Smooth muscle cell (in vitro differentiated cells): ENCODE data around the gene RAB28. TPM values are rescaled to one million over a fixed set of nuclear protein-coding genes. Genes with fewer than 3 reads are reported as not detected.

Source experiments
- DNase-seq: peaks from one replicate; lab custom pipeline; 2025; ENCODE audit not compliant: unreplicated experiment; lab: John Stamatoyannopoulos, UW
- H2AFZ ChIP-seq: fragments of 200-600 bp; sonication (generic); 2 replicates; pipeline ENCODE4 v1.6.0; 2016; ENCODE audit warnings: antibody characterized with exemption, low read depth, mild to moderate bottlenecking
- H3F3A ChIP-seq: fragments of 200-600 bp; sonication (generic); 2 replicates; pipeline ENCODE4 v1.6.0; 2017; ENCODE audit warnings: antibody characterized with exemption, low read depth
- H3K27ac ChIP-seq: fragments of 200-600 bp; sonication (generic); 2 replicates; pipeline ENCODE4 v1.5.1; 2016; ENCODE audit warnings: low read depth, mild to moderate bottlenecking
- H3K27me3 ChIP-seq: fragments of 200-600 bp; sonication (generic); 2 replicates; pipeline ENCODE4 v1.6.1; 2016; ENCODE audit warnings: low read depth, mild to moderate bottlenecking
- H3K36me3 ChIP-seq: fragments of 200-600 bp; sonication (generic); 2 replicates; pipeline ENCODE4 v1.5.1; 2016; ENCODE audit warnings: low read depth
- H3K4me1 ChIP-seq: fragments of 200-600 bp; sonication (generic); 2 replicates; pipeline ENCODE4 v1.5.1; 2016; ENCODE audit warnings: low read depth
- H3K4me2 ChIP-seq: fragments of 200-600 bp; sonication (generic); 2 replicates; pipeline ENCODE4 v1.6.0; 2016; ENCODE audit warnings: mild to moderate bottlenecking
- H3K4me3 ChIP-seq: fragments of 200-600 bp; sonication (generic); 2 replicates; pipeline ENCODE4 v1.5.1; 2016; ENCODE audit warnings: mild to moderate bottlenecking
- H3K79me2 ChIP-seq: fragments of 200-600 bp; sonication (generic); 2 replicates; pipeline ENCODE4 v1.6.0; 2016; ENCODE audit warnings: low read depth, mild to moderate bottlenecking
- H3K9ac ChIP-seq: fragments of 200-600 bp; sonication (generic); 2 replicates; pipeline ENCODE4 v1.6.0; 2016; ENCODE audit warnings: low read depth
- H3K9me3 ChIP-seq: fragments of 200-600 bp; sonication (generic); replicated peaks from 2 replicates; pipeline ENCODE4 v1.5.1; 2016; ENCODE audit warnings: low read depth
- H4K20me1 ChIP-seq: fragments of 200-600 bp; sonication (generic); 2 replicates; pipeline ENCODE4 v1.6.0; 2016; ENCODE audit warnings: low read depth
- CTCF ChIP-seq: fragments of 200-600 bp; sonication (generic); IDR thresholded peaks from 2 replicates; pipeline ENCODE4 v1.5.1; 2017; ENCODE audit warnings: borderline replicate concordance, mild to moderate bottlenecking, antibody characterized with exemption; ENCODE audit not compliant: insufficient read depth, poor library complexity, severe bottlenecking
- WGBS: methylation state at CpG from one replicate; pipeline ENCODE4 v1.1.7; 2016; ENCODE audit warnings: low lambda C conversion rate; 5-methylcytosine and 5-hydroxymethylcytosine counted together
- polyA plus RNA-seq: library from polyadenylated mRNA; unstranded; fragments of >200 nt; fragmentation: Nextera tagmentation; extraction: Ambion mirVana; gene quantifications from 2 replicates; pipeline ENCODE4 v1.2.1, GENCODE V29; 2016
- total RNA-seq: library from RNA; depleted of rRNA; stranded (reverse); fragments of >200 nt; gene quantifications from 2 replicates; pipeline ENCODE4 v1.2.3, GENCODE V29; 2014

The RAB28 gene
- total and polyA plus RNA-seq, 2 experiments from 2014 or later: 32.8 to 40.7 TPM

GRCh38 chr4:13445841-13446790, 38.0 kb downstream of the RAB28 start:
- Histone ChIP-seq H3K36me3 (no peaks in the 10 kb centered on the region), H2AFZ (peak overlapping the region; percentile 82), H4K20me1 (no peaks in the 10 kb centered on the region), H3K9me3 (no peaks in the 10 kb centered on the region), H3K4me1 (peaks cover 21% of the 10 kb centered on the region), H3K4me2 (peak overlapping the region; percentile 88), H3F3A (no peaks in the 10 kb centered on the region), H3K4me3 (peak overlapping the region; percentile 50), H3K79me2 (no peaks in the 10 kb centered on the region), H3K27me3 (no peaks in the 10 kb centered on the region), H3K9ac (peak overlapping the region; percentile 72), H3K27ac (peak overlapping the region; percentile 80)
- WGBS: 6% methylated on average over 22 of the region's 22 CpGs
- TF ChIP-seq CTCF: no peak
- peak; percentile 14 for DNase-seq

GRCh38 chr4:13441506-13441905, 42.6 kb downstream of the RAB28 start:
- no peaks in the 10 kb centered on the region for H4K20me1 ChIP-seq
- H3K9me3 ChIP-seq: no peaks in the 10 kb centered on the region
- H3K4me2 ChIP-seq: no peak overlapping the region
- H3K4me1 ChIP-seq: peaks cover 15% of the 10 kb centered on the region
- no peak overlapping the region for H3K4me3 ChIP-seq
- H3K79me2 ChIP-seq: peaks cover 14% of the 10 kb centered on the region
- no peak overlapping the region for H2AFZ ChIP-seq
- no peaks in the 10 kb centered on the region for H3F3A ChIP-seq
- H3K9ac ChIP-seq: no peak overlapping the region
- no peak overlapping the region for H3K27ac ChIP-seq
- no peak for DNase-seq
- H3K36me3 ChIP-seq: no peaks in the 10 kb centered on the region
- no peak for TF ChIP-seq CTCF
- no peaks in the 10 kb centered on the region for H3K27me3 ChIP-seq

GRCh38 chr4:13436962-13437361, 47.2 kb downstream of the RAB28 start:
- Histone ChIP-seq H3K4me2 (no peak overlapping the region), H3F3A (no peaks in the 10 kb centered on the region), H3K36me3 (no peaks in the 10 kb centered on the region), H2AFZ (no peak overlapping the region), H3K27me3 (no peaks in the 10 kb centered on the region), H3K4me1 (peaks cover 11% of the 10 kb centered on the region), H3K4me3 (no peak overlapping the region), H3K79me2 (peaks cover 50% of the 10 kb centered on the region), H3K27ac (no peak overlapping the region), H4K20me1 (peaks cover 21% of the 10 kb centered on the region), H3K9me3 (no peaks in the 10 kb centered on the region), H3K9ac (no peak overlapping the region)
- WGBS: 93% methylated on average over 2 of the region's 2 CpGs
- DNase-seq: no peak
- TF ChIP-seq CTCF: no peak
